ENCODE results near the gene PHLDB2. TPM values are rescaled to one million over a fixed set of nuclear protein-coding genes. Genes with fewer than 3 reads are reported as not detected.

Gene PHLDB2
- total and polyA plus RNA-seq, 2 of the 4 experiments (the other 2 are of a cell fraction) = 10.6 to 28.7 TPM

- ChIA-PET POLR2A (ENCODE audit: unreplicated experiment) (no interaction called here), CTCF (interaction anchor here (0.5 to 3.7 kb wide), 13 partner anchors 10 to 149 kb away, joined by 3 to 20 read pairs (median 3); no protein-coding TSS in a partner anchor)
- Histone ChIP-seq H4K5ac (ENCODE audit: low read depth, low read length) (no peak overlapping the region), H3K4me3 (ENCODE audit: insufficient read depth, low read depth, low read length) (no peak overlapping the region), H3K9me3 (ENCODE audit: control insufficient read depth, insufficient read depth, low read length) (no peaks in the 10 kb centered on the region), H3K9ac (ENCODE audit: low read depth, low read length) (no peak overlapping the region), H2BK120ac (ENCODE audit: low read depth, low read length) (peak overlapping the region; percentile 51), H3K27me3 (ENCODE audit: control insufficient read depth, insufficient read depth, low read length) (no peaks in the 10 kb centered on the region), H3K9me1 (ENCODE audit: insufficient read depth, low read length) (0 out of 2 replicates have a peak, but pooled peaks cover 6% of the 10 kb centered on the region), H3K4me2 (ENCODE audit: low read depth, low read length) (peak overlapping the region; percentile 27; the same call in 1 of the 2 replicates), H3K18ac (ENCODE audit: low read depth, low read length) (peak overlapping the region; percentile 6; the same call in 1 of the 2 replicates), H2AFZ (replicated peaks; ENCODE audit: low read length, poor library complexity) (no peak overlapping the region), H3K56ac (ENCODE audit: extremely low read depth, insufficient read depth, low read length) (peak overlapping the region; percentile 43; the same call in 1 of the 2 replicates), H4K91ac (ENCODE audit: insufficient read depth, low read depth, low read length) (no peak overlapping the region), H2AK9ac (replicated peaks; ENCODE audit: low read depth, low read length, poor library complexity) (no peak overlapping the region), H3K14ac (replicated peaks; ENCODE audit: low read depth, low read length) (peak overlapping the region; percentile 70), H3K4me1 (ENCODE audit: control insufficient read depth, insufficient read depth, low read length) (peaks cover 6% of the 10 kb centered on the region), H3K79me1 (ENCODE audit: low read depth in 1 of 2, low read length in 2 of 2) (peaks cover 8 to 39% of the 10 kb centered on the region in 2 experiments; a peak in 3 of 4 replicates), H2BK15ac (ENCODE audit: low read depth, low read length) (peak overlapping the region; percentile 46; the same call in 1 of the 3 replicates), H4K8ac (ENCODE audit: low read depth in 2 of 2, low read length in 2 of 2) (0 out of 4 replicates have a peak overlapping the region, but pooled peaks of 1 of the 2 experiments have one; percentile 6), H3K23ac (ENCODE audit: low read depth, low read length) (0 out of 2 replicates have a peak overlapping the region, but pooled peaks have one; percentile 42), H4K20me1 (ENCODE audit: insufficient read depth, low read length) (no peaks in the 10 kb centered on the region; the same call in 1 of the 2 replicates), H3K27ac (ENCODE audit: insufficient read depth, low read length) (no peak overlapping the region; the same call in 1 of the 2 replicates), H2AK5ac (ENCODE audit: low read depth, low read length) (peak overlapping the region; percentile 60; the same call in 1 of the 2 replicates), H2BK5ac (ENCODE audit: low read depth, low read length, poor library complexity, severe bottlenecking) (peak overlapping the region; percentile 21), H2BK20ac (ENCODE audit: low read depth, low read length) (peak overlapping the region; percentile 75), H3K4ac (ENCODE audit: low read depth, low read length) (peak overlapping the region; percentile 63; the same call in 1 of the 2 replicates), H3K36me3 (ENCODE audit: control insufficient read depth, insufficient read depth, low read length) (peaks cover 1% of the 10 kb centered on the region; the same call in 1 of the 2 replicates)
- dilution Hi-C loops (cut with HindIII; ENCODE audit: low sequenced_read_pairs, unreplicated experiment) (no loop called here), intact Hi-C loops (cut with micrococcal nuclease) (loop anchor here (1.0 to 5.0 kb wide), 3 partner anchors 128 to 288 kb away; no protein-coding TSS in a partner anchor), in situ Hi-C loops (cut with MboI; ENCODE audit: low sequenced_read_pairs) (loop anchor here (5.0 to 25.0 kb wide), 2 partner anchors 148 to 278 kb away; partner anchors contain the start of gene ZBED2)
- BruUV-seq (replicated peaks) = no TSS peak
- no CpG with 5 or more reads among the region's 6 CpGs for WGBS, 2 experiments (ENCODE audit: extremely low coverage in 2 of 2, insufficient read length in 1 of 2)
- ATAC-seq (ENCODE audit: low read depth) (peak; percentile 35), DNase-seq (peak; percentile 94)
- TF ChIP-seq CEBPB (IDR thresholded peaks at IDR 0.05; ENCODE audit: low read depth, low read length) (peak; percentile 57), FOS (IDR thresholded peaks at IDR 0.05; ENCODE audit: low read depth, low read length) (no peak), RAD21 (IDR thresholded peaks at IDR 0.05; ENCODE audit: low read length) (peak; percentile 40), RFX5 (IDR thresholded peaks at IDR 0.05; ENCODE audit: low read depth, low read length) (no peak), MAFK (IDR thresholded peaks at IDR 0.05; ENCODE audit: low read depth, low read length) (peak; percentile 10; the same call in 1 of the 2 replicates), RCOR1 (IDR thresholded peaks at IDR 0.05; ENCODE audit: insufficient replicate concordance, low read length) (no peak), SMC3 (IDR thresholded peaks at IDR 0.05; ENCODE audit: low read depth, low read length) (0 out of 2 replicates have a peak, but pooled peaks have one; percentile 10), MXI1 (IDR thresholded peaks at IDR 0.05; ENCODE audit: borderline replicate concordance, low read depth, low read length) (no peak)
- TF ChIP-seq, protein P1, sequence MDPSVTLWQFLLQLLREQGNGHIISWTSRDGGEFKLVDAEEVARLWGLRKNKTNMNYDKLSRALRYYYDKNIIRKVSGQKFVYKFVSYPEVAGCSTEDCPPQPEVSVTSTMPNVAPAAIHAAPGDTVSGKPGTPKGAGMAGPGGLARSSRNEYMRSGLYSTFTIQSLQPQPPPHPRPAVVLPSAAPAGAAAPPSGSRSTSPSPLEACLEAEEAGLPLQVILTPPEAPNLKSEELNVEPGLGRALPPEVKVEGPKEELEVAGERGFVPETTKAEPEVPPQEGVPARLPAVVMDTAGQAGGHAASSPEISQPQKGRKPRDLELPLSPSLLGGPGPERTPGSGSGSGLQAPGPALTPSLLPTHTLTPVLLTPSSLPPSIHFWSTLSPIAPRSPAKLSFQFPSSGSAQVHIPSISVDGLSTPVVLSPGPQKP (IDR thresholded peaks at IDR 0.05; ENCODE audit: borderline replicate concordance, low read depth, low read length) = no peak
- TF ChIP-seq, protein P2, sequence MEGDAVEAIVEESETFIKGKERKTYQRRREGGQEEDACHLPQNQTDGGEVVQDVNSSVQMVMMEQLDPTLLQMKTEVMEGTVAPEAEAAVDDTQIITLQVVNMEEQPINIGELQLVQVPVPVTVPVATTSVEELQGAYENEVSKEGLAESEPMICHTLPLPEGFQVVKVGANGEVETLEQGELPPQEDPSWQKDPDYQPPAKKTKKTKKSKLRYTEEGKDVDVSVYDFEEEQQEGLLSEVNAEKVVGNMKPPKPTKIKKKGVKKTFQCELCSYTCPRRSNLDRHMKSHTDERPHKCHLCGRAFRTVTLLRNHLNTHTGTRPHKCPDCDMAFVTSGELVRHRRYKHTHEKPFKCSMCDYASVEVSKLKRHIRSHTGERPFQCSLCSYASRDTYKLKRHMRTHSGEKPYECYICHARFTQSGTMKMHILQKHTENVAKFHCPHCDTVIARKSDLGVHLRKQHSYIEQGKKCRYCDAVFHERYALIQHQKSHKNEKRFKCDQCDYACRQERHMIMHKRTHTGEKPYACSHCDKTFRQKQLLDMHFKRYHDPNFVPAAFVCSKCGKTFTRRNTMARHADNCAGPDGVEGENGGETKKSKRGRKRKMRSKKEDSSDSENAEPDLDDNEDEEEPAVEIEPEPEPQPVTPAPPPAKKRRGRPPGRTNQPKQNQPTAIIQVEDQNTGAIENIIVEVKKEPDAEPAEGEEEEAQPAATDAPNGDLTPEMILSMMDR (conservative IDR thresholded peaks at IDR 0.05; ENCODE audit: low read depth, low read length) = peak; percentile 37; the same call in 1 of the 2 replicates
Observed at GRCh38 chr3:111864821-111865656, 6.0 kb downstream of the PHLDB2 start.

Measured in IMR-90 (cell line).